Mesodermal cell (in vitro differentiated cells): ENCODE measurements around the gene PPM1H.
A peak's percentile ranks its signal among the peaks of the same experiment; 100 is the strongest.

Experiments
- H3K27ac ChIP-seq: 2 replicates; pipeline ENCODE4 v1.7.0; 2013; ENCODE audit warnings: mild to moderate bottlenecking, low read depth, low read length, moderate library complexity; ENCODE audit not compliant: severe bottlenecking
- H3K36me3 ChIP-seq: 2 replicates; pipeline ENCODE4 v1.7.1; 2013; ENCODE audit warnings: mild to moderate bottlenecking, low read length, moderate library complexity; ENCODE audit not compliant: control insufficient read depth, insufficient read depth
- H3K4me1 ChIP-seq: one replicate; pipeline ENCODE4 v1.7.1; 2013; ENCODE audit warnings: mild to moderate bottlenecking, low read length; ENCODE audit not compliant: insufficient read depth, control insufficient read depth, poor library complexity, severe bottlenecking
- H3K4me3 ChIP-seq: 2 replicates; pipeline ENCODE4 v1.7.0; 2013; ENCODE audit warnings: low read length, control low read depth, mild to moderate bottlenecking; ENCODE audit not compliant: insufficient read depth, poor library complexity, severe bottlenecking; ENCODE audit errors: extremely low read depth
- H3K9me3 ChIP-seq: 2 replicates; pipeline ENCODE4 v1.7.1; 2013; ENCODE audit warnings: mild to moderate bottlenecking, low read length, moderate library complexity; ENCODE audit not compliant: control insufficient read depth
- WGBS, 2 experiments: methylation state at CpG; one replicate each; pipeline ENCODE4 v1.1.5; 2013; ENCODE audit warnings: missing lambda C conversion rate in 2 of 2; ENCODE audit not compliant: insufficient coverage in 2 of 2; 5-methylcytosine and 5-hydroxymethylcytosine counted together

The PPM1H gene

GRCh38 chr12:62724947-62725451 lies 210.0 kb downstream of the PPM1H start:
- Histone ChIP-seq H3K4me3 (no peak overlapping the region), H3K9me3 (no peaks in the 10 kb centered on the region), H3K36me3 (no peaks in the 10 kb centered on the region), H3K27ac (peak overlapping the region; percentile 60), H3K4me1 (peaks cover 36% of the 10 kb centered on the region)
- 34 to 38% methylated on average over 2 to 4 of the region's 4 CpGs for WGBS, 2 experiments

DNA sequence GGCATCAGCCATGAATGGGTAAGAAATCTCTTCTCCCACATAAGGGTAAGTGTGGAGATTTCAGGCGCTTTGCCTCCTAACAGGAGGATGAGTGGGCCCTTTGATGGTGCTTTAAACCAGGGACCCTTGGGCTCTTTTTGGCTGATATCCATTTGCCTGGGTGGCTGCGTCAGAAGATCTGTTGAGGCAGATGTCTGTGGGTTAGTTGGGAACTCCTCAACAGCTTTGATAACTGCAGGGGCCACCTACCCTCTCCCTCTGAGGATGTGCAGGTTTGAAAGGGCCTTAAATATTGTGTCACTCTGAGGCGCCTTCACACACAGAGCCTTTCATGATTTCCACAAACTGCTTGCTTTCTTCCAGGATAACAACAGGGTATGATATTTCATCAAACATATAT lies 210.7 kb downstream of the PPM1H start:
- WGBS, 2 experiments, result 80 to 100% methylated on average over 2 of the region's 3 CpGs
- Histone ChIP-seq H3K27ac (no peak overlapping the region), H3K4me1 (peaks cover 34% of the 10 kb centered on the region), H3K9me3 (no peaks in the 10 kb centered on the region), H3K36me3 (no peaks in the 10 kb centered on the region), H3K4me3 (no peak overlapping the region)

GRCh38 chr12:62722971-62723680 lies 211.8 kb downstream of the PPM1H start:
- Histone ChIP-seq H3K27ac (no peak overlapping the region), H3K36me3 (no peaks in the 10 kb centered on the region), H3K4me3 (no peak overlapping the region), H3K9me3 (no peaks in the 10 kb centered on the region), H3K4me1 (peaks cover 30% of the 10 kb centered on the region)
- 100% methylated on average over 1 of the region's 3 CpGs for WGBS, 2 experiments

GRCh38 chr12:62720661-62721330 lies 214.2 kb downstream of the PPM1H start:
- H3K4me1 ChIP-seq, result peaks cover 23% of the 10 kb centered on the region
- H3K9me3 ChIP-seq, result no peaks in the 10 kb centered on the region
- H3K36me3 ChIP-seq, result no peaks in the 10 kb centered on the region
- H3K4me3 ChIP-seq, result no peak overlapping the region
- H3K27ac ChIP-seq, result no peak overlapping the region
- 86 to 95% methylated on average over 5 to 7 of the region's 8 CpGs for WGBS, 2 experiments

DNA sequence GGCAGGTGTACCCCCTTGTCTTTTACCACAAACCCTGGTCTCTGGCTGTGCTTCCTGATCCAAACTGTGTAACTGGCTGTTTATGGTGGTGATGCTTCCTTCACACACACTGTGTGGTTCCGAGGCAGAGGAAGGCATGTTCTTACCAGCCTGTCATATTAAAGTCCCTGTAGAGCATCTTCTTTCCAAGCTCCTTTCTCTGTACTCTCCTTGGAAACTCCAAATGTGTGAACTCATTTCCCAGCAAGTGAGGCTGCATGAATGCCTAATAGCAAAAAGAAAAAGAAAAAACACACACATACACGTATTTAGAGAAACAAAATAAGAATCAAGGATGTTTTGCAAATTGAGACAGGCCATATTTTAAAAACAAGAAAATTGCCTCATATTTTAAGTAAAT lies 214.9 kb downstream of the PPM1H start:
- peaks cover 18% of the 10 kb centered on the region for H3K4me1 ChIP-seq
- H3K36me3 ChIP-seq, result no peaks in the 10 kb centered on the region
- H3K4me3 ChIP-seq, result no peak overlapping the region
- no peaks in the 10 kb centered on the region for H3K9me3 ChIP-seq
- 100% methylated on average over 1 of the region's 2 CpGs; no CpG with 5 or more reads in 1 of the 2 experiments for WGBS, 2 experiments
- no peak overlapping the region for H3K27ac ChIP-seq

DNA sequence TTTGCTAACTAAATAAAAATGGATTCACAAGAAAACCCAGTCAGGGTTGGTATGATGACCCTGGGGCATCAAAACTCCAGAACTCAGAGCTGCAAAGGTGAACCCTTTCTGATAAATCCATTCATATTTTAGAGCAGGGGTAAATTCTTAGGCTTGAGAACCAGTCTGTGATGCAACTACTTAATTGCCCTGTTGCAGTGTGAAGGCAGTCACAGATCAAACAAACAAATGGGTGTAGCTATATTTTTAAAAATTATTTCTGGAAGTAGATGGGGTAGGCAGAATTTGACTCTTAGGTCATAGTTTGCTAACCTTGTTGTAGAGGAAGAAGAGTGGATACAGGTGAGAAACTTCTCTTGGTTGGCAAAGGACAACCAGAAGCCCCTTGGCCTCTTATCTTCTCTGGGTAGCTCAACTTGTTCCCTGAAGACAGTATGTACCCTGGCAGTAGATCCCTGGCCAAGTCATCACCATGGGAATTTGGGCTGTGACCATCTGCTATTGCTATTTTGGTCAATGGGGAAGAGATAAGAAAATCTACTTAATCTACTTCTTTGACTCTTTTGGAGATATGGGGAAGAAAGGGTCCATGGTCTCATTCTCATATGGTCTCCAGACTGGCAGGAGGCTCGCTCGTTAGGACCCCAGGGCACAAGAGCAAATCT lies 216.1 kb downstream of the PPM1H start:
- no peaks in the 10 kb centered on the region for H3K9me3 ChIP-seq
- H3K4me1 ChIP-seq, result peaks cover 17% of the 10 kb centered on the region
- no peak overlapping the region for H3K27ac ChIP-seq
- H3K4me3 ChIP-seq, result no peak overlapping the region
- no peaks in the 10 kb centered on the region for H3K36me3 ChIP-seq
- no CpG with 5 or more reads among the region's 2 CpGs for WGBS, 2 experiments

- WGBS, 2 experiments, result no CpG with 5 or more reads among the region's 1 CpG
- Histone ChIP-seq H3K4me3 (no peak overlapping the region), H3K36me3 (no peaks in the 10 kb centered on the region), H3K27ac (no peak overlapping the region), H3K4me1 (peaks cover 16% of the 10 kb centered on the region), H3K9me3 (no peaks in the 10 kb centered on the region)
These were observed 217.3 kb downstream of the PPM1H start for GRCh38 chr12:62717643-62718042.

DNA sequence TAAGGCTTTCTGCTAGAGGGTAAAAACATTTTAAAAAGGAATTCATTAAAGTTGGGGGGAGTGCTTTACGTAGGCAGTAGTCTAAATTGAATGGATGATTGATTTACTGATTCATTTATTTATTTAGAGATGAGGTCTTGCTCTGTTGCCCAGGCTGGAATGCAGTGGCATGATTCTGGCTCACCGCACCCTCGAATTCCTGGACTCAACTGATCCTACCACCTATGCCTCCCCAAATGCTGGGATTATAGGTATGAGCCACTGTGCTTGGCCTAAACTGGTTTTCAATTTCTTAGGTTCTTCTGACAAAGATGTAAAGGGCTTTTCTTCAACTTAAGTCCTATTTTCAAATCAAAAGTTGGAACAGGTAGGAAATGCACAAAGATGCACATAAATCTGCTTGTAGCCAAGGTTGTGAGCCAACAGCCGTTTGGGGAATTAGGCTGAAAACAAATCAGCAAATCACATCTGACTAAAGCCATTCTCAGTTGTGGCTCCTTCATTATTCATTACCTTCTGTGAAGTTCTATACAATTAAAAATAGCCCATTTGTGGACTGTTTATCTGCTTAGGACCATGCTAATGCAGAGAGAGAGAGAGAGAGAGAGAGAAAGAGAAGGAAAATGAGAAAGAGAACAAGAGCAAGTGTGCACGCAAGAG lies 218.0 kb downstream of the PPM1H start:
- Histone ChIP-seq H3K4me3 (no peak overlapping the region), H3K4me1 (peaks cover 18% of the 10 kb centered on the region), H3K27ac (no peak overlapping the region), H3K9me3 (no peaks in the 10 kb centered on the region), H3K36me3 (no peaks in the 10 kb centered on the region)
- whole genome bisulfite sequencing, 2 experiments, result 92 to 95% methylated on average over 2 to 4 of the region's 5 CpGs

- no peaks in the 10 kb centered on the region for H3K36me3 ChIP-seq
- no peak overlapping the region for H3K4me3 ChIP-seq
- H3K9me3 ChIP-seq, result no peaks in the 10 kb centered on the region
- WGBS, 2 experiments, result 96 to 100% methylated on average over 1 to 2 of the region's 3 CpGs
- peak overlapping the region; percentile 29 for H3K27ac ChIP-seq
- H3K4me1 ChIP-seq, result peaks cover 19% of the 10 kb centered on the region
These were observed 218.9 kb downstream of the PPM1H start for GRCh38 chr12:62716037-62716436.
